Endodermal cell (in vitro differentiated cells): ENCODE results near the gene BICD1. TPM values are rescaled to one million over a fixed set of nuclear protein-coding genes. Genes with fewer than 3 reads are reported as not detected.

Experiments used
- DNase-seq: peaks from one replicate; pipeline ENCODE4 v3.0.0-alpha.2; 2017
- H3K27ac ChIP-seq: 2 replicates; pipeline ENCODE4 v1.5.1; 2013; ENCODE audit warnings: mild to moderate bottlenecking, low read depth, low read length, moderate library complexity
- H3K27me3 ChIP-seq: 2 replicates; pipeline ENCODE4 v1.6.1; 2013; ENCODE audit warnings: mild to moderate bottlenecking, low read length, moderate library complexity; ENCODE audit not compliant: insufficient read depth, control insufficient read depth, poor library complexity, severe bottlenecking
- H3K36me3 ChIP-seq: 2 replicates; pipeline ENCODE4 v1.7.0; 2013; ENCODE audit warnings: mild to moderate bottlenecking, low read length, moderate library complexity; ENCODE audit not compliant: control insufficient read depth, insufficient read depth
- H3K4me1 ChIP-seq: one replicate; pipeline ENCODE4 v1.7.0; 2013; ENCODE audit warnings: low read length; ENCODE audit not compliant: control insufficient read depth, insufficient read depth
- H3K4me3 ChIP-seq: 2 replicates; pipeline ENCODE4 v1.5.1; 2013; ENCODE audit warnings: mild to moderate bottlenecking, low read length, moderate library complexity
- H3K9ac ChIP-seq: 2 replicates; pipeline ENCODE4 v1.6.1; 2013; ENCODE audit warnings: mild to moderate bottlenecking, low read length, moderate library complexity; ENCODE audit not compliant: poor library complexity, severe bottlenecking; ENCODE audit errors: extremely low read depth
- H3K9me3 ChIP-seq: 2 replicates; pipeline ENCODE4 v1.6.1; 2013; ENCODE audit warnings: mild to moderate bottlenecking, low read length, moderate library complexity; ENCODE audit not compliant: control insufficient read depth
- H3K27ac Mint-ChIP-seq: 2 replicates; pipeline ENCODE4 v1.8.0; 2020; ENCODE audit warnings: mixed read lengths
- H3K27me3 Mint-ChIP-seq: 2 replicates; pipeline ENCODE4 v1.8.0; 2021; ENCODE audit warnings: mild to moderate bottlenecking, mixed read lengths; ENCODE audit not compliant: insufficient read depth
- H3K36me3 Mint-ChIP-seq: 2 replicates; pipeline ENCODE4 v1.8.0; 2020; ENCODE audit warnings: low read depth, mixed read lengths
- H3K4me1 Mint-ChIP-seq: 2 replicates; pipeline ENCODE4 v1.8.0; 2020; ENCODE audit warnings: mixed read lengths
- H3K4me3 Mint-ChIP-seq: 2 replicates; pipeline ENCODE4 v1.8.0; 2020; ENCODE audit warnings: mild to moderate bottlenecking, moderate library complexity, mixed read lengths
- H3K9me3 Mint-ChIP-seq: 2 replicates; pipeline ENCODE4 v1.8.0; 2020; ENCODE audit warnings: mild to moderate bottlenecking, mixed read lengths
- WGBS, 2 experiments: methylation state at CpG; one replicate each; pipeline versions ENCODE4 v1.1.5 to v1.1.7; 2013; ENCODE audit warnings: missing lambda C conversion rate in 2 of 2, mixed read lengths in 1 of 2; ENCODE audit not compliant: insufficient coverage in 1 of 2, insufficient read length in 1 of 2; 5-methylcytosine and 5-hydroxymethylcytosine counted together
- total RNA-seq, 2 donors: library from RNA; stranded (reverse); fragmentation: NEBNext Ultra II Directional in 1 of 2; extraction: Animal tissue kit (Norgen Biotek cat#: 25700) in 1 of 2; gene quantifications; 2 replicates in 1 of 2; 3 replicates in 1 of 2; pipeline ENCODE4 v1.2.1, GENCODE V29; 2021
- TF ChIP-seq, protein P1 (sequence below): fragments of 200-600 bp; sonication (generic); conservative IDR thresholded peaks from 2 replicates; pipeline ENCODE4 v1.5.0; 2021; ENCODE audit warnings: antibody characterized with exemption, mild to moderate bottlenecking

BICD1 gene
- total RNA-seq, 2 donors from 2014 or later: 56.0 to 101 TPM

DNA sequence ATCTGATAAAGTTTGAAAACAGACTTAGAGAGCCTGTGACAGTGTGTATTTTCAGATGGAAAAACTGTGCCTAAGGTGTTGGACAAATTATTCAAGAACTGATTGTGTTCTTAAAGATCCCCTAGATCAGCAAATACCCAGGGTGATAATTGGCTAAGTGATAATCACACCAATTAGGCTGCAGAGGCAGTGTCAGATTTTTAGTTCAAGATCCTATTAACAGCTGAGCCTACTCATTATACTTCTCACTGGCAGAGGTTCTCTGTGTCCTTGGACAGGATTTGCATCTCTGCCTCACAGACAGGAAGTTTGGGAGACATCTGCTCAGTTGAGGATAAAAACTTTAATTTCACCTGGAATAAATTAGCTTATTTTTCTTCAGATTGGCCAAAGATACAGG, 288.4 kb downstream of the BICD1 start:
- H3K36me3 Mint-ChIP-seq: peaks cover 4% of the 10 kb centered on the region
- Histone ChIP-seq H3K4me3 (no peak overlapping the region), H3K4me1 (peaks cover 12% of the 10 kb centered on the region), H3K36me3 (no peaks in the 10 kb centered on the region), H3K9ac (no peak overlapping the region), H3K27ac (no peak overlapping the region), H3K27me3 (no peaks in the 10 kb centered on the region), H3K9me3 (peaks cover 3% of the 10 kb centered on the region)
- H3K9me3 Mint-ChIP-seq: peaks cover 16% of the 10 kb centered on the region
- TF ChIP-seq, protein P1, sequence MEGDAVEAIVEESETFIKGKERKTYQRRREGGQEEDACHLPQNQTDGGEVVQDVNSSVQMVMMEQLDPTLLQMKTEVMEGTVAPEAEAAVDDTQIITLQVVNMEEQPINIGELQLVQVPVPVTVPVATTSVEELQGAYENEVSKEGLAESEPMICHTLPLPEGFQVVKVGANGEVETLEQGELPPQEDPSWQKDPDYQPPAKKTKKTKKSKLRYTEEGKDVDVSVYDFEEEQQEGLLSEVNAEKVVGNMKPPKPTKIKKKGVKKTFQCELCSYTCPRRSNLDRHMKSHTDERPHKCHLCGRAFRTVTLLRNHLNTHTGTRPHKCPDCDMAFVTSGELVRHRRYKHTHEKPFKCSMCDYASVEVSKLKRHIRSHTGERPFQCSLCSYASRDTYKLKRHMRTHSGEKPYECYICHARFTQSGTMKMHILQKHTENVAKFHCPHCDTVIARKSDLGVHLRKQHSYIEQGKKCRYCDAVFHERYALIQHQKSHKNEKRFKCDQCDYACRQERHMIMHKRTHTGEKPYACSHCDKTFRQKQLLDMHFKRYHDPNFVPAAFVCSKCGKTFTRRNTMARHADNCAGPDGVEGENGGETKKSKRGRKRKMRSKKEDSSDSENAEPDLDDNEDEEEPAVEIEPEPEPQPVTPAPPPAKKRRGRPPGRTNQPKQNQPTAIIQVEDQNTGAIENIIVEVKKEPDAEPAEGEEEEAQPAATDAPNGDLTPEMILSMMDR: no peak
- H3K27me3 Mint-ChIP-seq: no peaks in the 10 kb centered on the region
- peak; percentile 47 for DNase-seq
- H3K4me1 Mint-ChIP-seq: peaks cover 24% of the 10 kb centered on the region
- peak overlapping the region; percentile 21 for H3K27ac Mint-ChIP-seq
- H3K4me3 Mint-ChIP-seq: no peak overlapping the region

DNA sequence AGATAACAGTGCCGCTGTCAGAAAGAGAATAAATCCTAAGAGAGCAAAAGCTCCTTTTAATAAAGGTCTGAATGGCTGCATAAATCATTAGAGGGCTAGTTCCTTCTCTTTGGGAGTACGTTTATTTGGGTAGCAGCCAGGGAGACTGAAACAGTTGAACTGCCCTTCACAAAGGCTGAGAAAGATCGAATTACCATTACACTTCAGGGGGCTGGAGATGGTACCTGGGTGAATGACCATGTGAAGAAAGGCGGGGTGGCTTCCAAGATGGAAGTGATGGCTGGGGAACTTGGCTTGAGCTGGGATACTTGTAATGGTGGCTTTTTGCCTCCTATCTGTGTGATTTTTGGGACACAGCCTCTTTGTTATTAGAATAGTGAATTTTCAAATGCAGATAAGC, 291.0 kb downstream of the BICD1 start:
- 84 to 93% methylated on average over 3 to 4 of the region's 4 CpGs for WGBS, 2 experiments
- no peak overlapping the region for H3K27ac Mint-ChIP-seq
- DNase-seq: no peak

DNA sequence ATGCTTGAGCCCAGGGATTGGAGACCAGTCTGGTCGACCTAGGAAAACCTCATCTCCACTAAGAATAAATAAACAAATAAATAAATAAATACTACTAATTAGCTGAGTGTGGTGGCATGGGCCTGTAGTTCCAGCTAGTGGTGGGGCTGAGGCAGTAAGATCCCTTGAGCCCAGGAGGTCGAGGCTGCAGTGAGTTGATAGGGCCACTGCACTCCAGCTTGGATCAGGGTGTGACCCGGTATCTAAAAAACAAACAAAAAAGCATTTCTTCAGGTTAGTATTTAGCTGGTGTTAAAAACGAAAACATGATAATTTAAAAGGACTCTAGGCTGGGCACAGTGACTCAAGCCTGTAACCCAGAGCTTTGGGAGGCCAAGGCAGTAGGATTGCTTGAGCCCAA, 291.5 kb downstream of the BICD1 start:
- Mint-ChIP-seq H3K27ac (peak overlapping the region; percentile 86), H3K9me3 (peaks cover 3% of the 10 kb centered on the region), H3K36me3 (peaks cover 19% of the 10 kb centered on the region), H3K27me3 (no peaks in the 10 kb centered on the region), H3K4me3 (peak overlapping the region; percentile 89), H3K4me1 (peaks cover 45% of the 10 kb centered on the region)
- peak overlapping the region; percentile 94 for H3K4me3 ChIP-seq
- peaks cover 15% of the 10 kb centered on the region for H3K4me1 ChIP-seq
- WGBS, 2 experiments: 79 to 95% methylated on average over 2 to 3 of the region's 4 CpGs
- TF ChIP-seq, protein P1: peak; percentile 25
- H3K9me3 ChIP-seq: no peaks in the 10 kb centered on the region
- H3K27me3 ChIP-seq: no peaks in the 10 kb centered on the region
- H3K9ac ChIP-seq: no peak overlapping the region
- H3K36me3 ChIP-seq: peaks cover 16% of the 10 kb centered on the region
- H3K27ac ChIP-seq: no peak overlapping the region
- DNase-seq: peak; percentile 54

More for the DNA sequence above, 291.0 kb downstream of the BICD1 start:
- peaks cover 40% of the 10 kb centered on the region for H3K4me1 Mint-ChIP-seq
- Histone ChIP-seq H3K27ac (no peak overlapping the region), H3K4me3 (no peak overlapping the region), H3K4me1 (peaks cover 12% of the 10 kb centered on the region), H3K36me3 (peaks cover 11% of the 10 kb centered on the region), H3K27me3 (no peaks in the 10 kb centered on the region), H3K9ac (no peak overlapping the region), H3K9me3 (no peaks in the 10 kb centered on the region)
- H3K27me3 Mint-ChIP-seq: no peaks in the 10 kb centered on the region
- peak overlapping the region; percentile 89 for H3K4me3 Mint-ChIP-seq
- peaks cover 3% of the 10 kb centered on the region for H3K9me3 Mint-ChIP-seq
- TF ChIP-seq, protein P1: no peak
- peaks cover 14% of the 10 kb centered on the region for H3K36me3 Mint-ChIP-seq
